IMR-90 (cell line): ENCODE data around the gene PRKG2. TPM values are rescaled to one million over a fixed set of nuclear protein-coding genes. Genes with fewer than 3 reads are reported as not detected.

ENCODE experiments used
- ATAC-seq: fragments of 200-7000 bp; cut with Tn5 transposase; 2 replicates; pipeline ENCODE4 v1.9.1; 2020; ENCODE audit warnings: low read depth, mild to moderate bottlenecking, moderate library complexity
- BruUV-seq: library from RNA; stranded (reverse); fragments of 400-500 nt; replicated peaks from 2 replicates; lab custom pipeline; 2021; lab: Mats Ljungman, UMichigan
- CTCF ChIA-PET: fragments of 300-600 bp; formaldehyde crosslinking; extraction: SDS; loops from one replicate; lab custom pipeline; 2021; ENCODE audit warnings: antibody characterized with exemption; lab: Yijun Ruan, JAX
- POLR2A ChIA-PET: fragments of 300-600 bp; sonication (Branson Sonifier 250); formaldehyde crosslinking; loops from one replicate; lab custom pipeline; 2022; ENCODE audit warnings: antibody characterized with exemption; ENCODE audit not compliant: unreplicated experiment; lab: Charles Lee
- DNase-seq: peaks from one replicate; pipeline ENCODE4 v3.0.0; 2013
- H2AFZ ChIP-seq: replicated peaks from 2 replicates; pipeline ENCODE3; 2013; ENCODE audit warnings: low read length, mild to moderate bottlenecking; ENCODE audit not compliant: poor library complexity
- H2AK5ac ChIP-seq: 2 replicates; pipeline ENCODE4 v1.6.1; 2013; ENCODE audit warnings: low read depth, low read length, inconsistent platforms
- H2AK9ac ChIP-seq: replicated peaks from 2 replicates; pipeline ENCODE3; 2013; ENCODE audit warnings: mild to moderate bottlenecking, low read depth, low read length, moderate library complexity; ENCODE audit not compliant: poor library complexity
- H2BK120ac ChIP-seq: 2 replicates; pipeline ENCODE4 v1.6.1; 2013; ENCODE audit warnings: low read depth, low read length, inconsistent platforms
- H2BK15ac ChIP-seq: 3 replicates; pipeline ENCODE4 v1.6.1; 2013; ENCODE audit warnings: low read depth, low read length, inconsistent platforms
- H2BK20ac ChIP-seq: 2 replicates; pipeline ENCODE4 v1.6.1; 2013; ENCODE audit warnings: low read depth, mild to moderate bottlenecking, inconsistent platforms, low read length, moderate library complexity
- H2BK5ac ChIP-seq: 2 replicates; pipeline ENCODE4 v1.6.1; 2013; ENCODE audit warnings: mild to moderate bottlenecking, low read depth, low read length, inconsistent platforms; ENCODE audit not compliant: poor library complexity, severe bottlenecking
- H3K14ac ChIP-seq: replicated peaks from 2 replicates; pipeline ENCODE4 v1.6.1; 2013; ENCODE audit warnings: low read depth, low read length, inconsistent platforms
- H3K18ac ChIP-seq: 2 replicates; pipeline ENCODE4 v1.6.1; 2013; ENCODE audit warnings: low read depth, low read length, control low read depth
- H3K23ac ChIP-seq: 2 replicates; pipeline ENCODE4 v1.6.1; 2013; ENCODE audit warnings: low read depth, low read length, inconsistent platforms
- H3K27ac ChIP-seq: 2 replicates; pipeline ENCODE4 v1.5.1; 2013; ENCODE audit warnings: mild to moderate bottlenecking, control low read depth, low read length; ENCODE audit not compliant: insufficient read depth
- H3K27me3 ChIP-seq: 2 replicates; pipeline ENCODE4 v1.6.1; 2013; ENCODE audit warnings: low read length; ENCODE audit not compliant: control insufficient read depth, insufficient read depth
- H3K36me3 ChIP-seq: 2 replicates; pipeline ENCODE4 v1.6.1; 2013; ENCODE audit warnings: low read length, mixed read lengths; ENCODE audit not compliant: control insufficient read depth, insufficient read depth
- H3K4ac ChIP-seq: 2 replicates; pipeline ENCODE4 v1.6.1; 2013; ENCODE audit warnings: low read depth, low read length, inconsistent platforms
- H3K4me1 ChIP-seq: 2 replicates; pipeline ENCODE4 v1.6.1; 2013; ENCODE audit warnings: low read length, mixed read lengths; ENCODE audit not compliant: control insufficient read depth, insufficient read depth
- H3K4me2 ChIP-seq: 2 replicates; pipeline ENCODE4 v1.6.1; 2013; ENCODE audit warnings: low read depth, mild to moderate bottlenecking, control low read depth, low read length, moderate library complexity
- H3K4me3 ChIP-seq: 2 replicates; pipeline ENCODE4 v1.5.1; 2013; ENCODE audit warnings: low read depth, mild to moderate bottlenecking, control low read depth, low read length, moderate library complexity; ENCODE audit not compliant: insufficient read depth
- H3K56ac ChIP-seq: 2 replicates; pipeline ENCODE4 v1.6.1; 2013; ENCODE audit warnings: low read length, inconsistent platforms; ENCODE audit not compliant: insufficient read depth; ENCODE audit errors: extremely low read depth
- H3K79me1 ChIP-seq, 2 experiments: 2 replicates each; pipeline ENCODE4 v1.6.1; 2013; ENCODE audit warnings: low read length in 2 of 2, inconsistent platforms in 1 of 2, low read depth in 1 of 2
- H3K9ac ChIP-seq: 2 replicates; pipeline ENCODE4 v1.6.1; 2013; ENCODE audit warnings: low read depth, low read length, control low read depth
- H3K9me1 ChIP-seq: 2 replicates; pipeline ENCODE4 v1.6.1; 2013; ENCODE audit warnings: low read length, inconsistent platforms; ENCODE audit not compliant: insufficient read depth
- H3K9me3 ChIP-seq: 2 replicates; pipeline ENCODE4 v1.6.1; 2013; ENCODE audit warnings: low read length; ENCODE audit not compliant: control insufficient read depth, insufficient read depth
- H4K20me1 ChIP-seq: 2 replicates; pipeline ENCODE4 v1.6.1; 2013; ENCODE audit warnings: low read length, inconsistent platforms; ENCODE audit not compliant: insufficient read depth
- H4K5ac ChIP-seq: 2 replicates; pipeline ENCODE4 v1.6.1; 2013; ENCODE audit warnings: mild to moderate bottlenecking, low read depth, low read length, control low read depth
- H4K8ac ChIP-seq, 2 experiments: 2 replicates each; pipeline ENCODE4 v1.6.1; 2013; ENCODE audit warnings: low read depth in 2 of 2, low read length in 2 of 2, control low read depth in 1 of 2, inconsistent platforms in 1 of 2
- H4K91ac ChIP-seq: 2 replicates; pipeline ENCODE4 v1.6.1; 2013; ENCODE audit warnings: low read depth, low read length, inconsistent platforms; ENCODE audit not compliant: insufficient read depth
- CHD1 ChIP-seq: IDR thresholded peaks from 2 replicates; pipeline ENCODE4 v1.6.1; 2012; ENCODE audit warnings: low read depth, low read length, improper control_type of control experiment
- MAFK ChIP-seq: IDR thresholded peaks from 2 replicates; pipeline ENCODE4 v1.6.1; 2012; ENCODE audit warnings: low read depth, low read length, improper control_type of control experiment
- WGBS, 2 experiments: methylation state at CpG; one replicate each; pipeline versions ENCODE4 v1.1.5 to v1.1.7; 2013; ENCODE audit warnings: missing lambda C conversion rate in 2 of 2; ENCODE audit not compliant: insufficient read length in 1 of 2; ENCODE audit errors: extremely low coverage in 2 of 2; 5-methylcytosine and 5-hydroxymethylcytosine counted together
- dilution Hi-C: fragments of 300-500 bp; cut with HindIII; formaldehyde crosslinking; loops from one replicate; pipeline ENCODE4 v1.14.3; 2018; ENCODE audit warnings: low sequenced_read_pairs; ENCODE audit not compliant: unreplicated experiment
- in situ Hi-C: fragments of 300-500 bp; cut with MboI; formaldehyde crosslinking; loops from 3 replicates; pipeline ENCODE4 v1.14.3; 2019; ENCODE audit warnings: low sequenced_read_pairs, inconsistent platforms, mixed read lengths
- intact Hi-C: fragments of 100-400 bp; cut with micrococcal nuclease; formaldehyde crosslinking; loops from 2 replicates; pipeline ENCODE4 v1.10.0; 2022
- polyA plus RNA-seq, 3 experiments: library from polyadenylated mRNA; depleted of rRNA; stranded (reverse); fragments of >200 nt; gene quantifications; 2 replicates each; pipeline ENCODE4 v1.2.3, GENCODE V29; 2012; ENCODE audit warnings: low replicate concordance in 1 of 3
- total RNA-seq: library from RNA; depleted of rRNA; stranded (reverse); fragments of >200 nt; gene quantifications from 2 replicates; pipeline ENCODE4 v1.2.3, GENCODE V29; 2012

Gene PRKG2
- total and polyA plus RNA-seq, 2 of the 4 experiments (the other 2 are of a cell fraction), result 0.44 to 2.0 TPM

- Histone ChIP-seq H2BK20ac (no peak overlapping the region), H3K4me3 (no peak overlapping the region), H4K5ac (no peak overlapping the region), H3K14ac (no peak overlapping the region), H3K56ac (no peak overlapping the region), H3K18ac (no peak overlapping the region), H4K8ac (no peak overlapping the region), H2AK5ac (no peak overlapping the region), H3K9ac (no peak overlapping the region), H3K4me1 (peaks cover 6% of the 10 kb centered on the region; the same call in 1 of the 2 replicates), H4K91ac (no peak overlapping the region), H3K4ac (no peak overlapping the region), H2BK5ac (no peak overlapping the region), H3K27me3 (no peaks in the 10 kb centered on the region; the same call in 1 of the 2 replicates), H2AK9ac (no peak overlapping the region), H4K20me1 (no peaks in the 10 kb centered on the region), H2AFZ (no peak overlapping the region), H3K4me2 (no peak overlapping the region), H2BK120ac (no peak overlapping the region), H2BK15ac (no peak overlapping the region), H3K9me3 (no peaks in the 10 kb centered on the region), H3K79me1 (no peaks in the 10 kb centered on the region), H3K9me1 (no peaks in the 10 kb centered on the region), H3K27ac (no peak overlapping the region), H3K36me3 (no peaks in the 10 kb centered on the region), H3K23ac (no peak overlapping the region)
- dilution Hi-C loops, result no loop called here
- no TSS peak for BruUV-seq
- ChIA-PET POLR2A (no interaction called here), CTCF (no interaction called here)
- DNase-seq, result no peak
- no CpG with 5 or more reads among the region's 6 CpGs for WGBS, 2 experiments
- intact Hi-C loops, result loop anchor here (10.0 kb wide), 1 partner anchor 1144 kb away; no protein-coding TSS in a partner anchor
- TF ChIP-seq MAFK (no peak), CHD1 (no peak)
- no peak for ATAC-seq
- in situ Hi-C loops, result no loop called here
Observed at GRCh38 chr4:81060587-81061343, 154.3 kb downstream of the PRKG2 start.
